Endothelial cell of umbilical vein (primary cell): ENCODE results near the gene ARV1.

Experiments
- EZH2 ChIP-seq: IDR thresholded peaks from 2 replicates; pipeline ENCODE4 v1.6.1; 2012; ENCODE audit warnings: borderline replicate concordance, low read depth, mild to moderate bottlenecking, moderate library complexity, low read length, inconsistent platforms; ENCODE audit not compliant: severe bottlenecking
- MYC ChIP-seq: IDR thresholded peaks from one replicate; pipeline ENCODE4 v1.6.1; 2011; ENCODE audit warnings: mild to moderate bottlenecking, low read depth, low read length
- POLR2A ChIP-seq: IDR thresholded peaks from 2 replicates; pipeline ENCODE4 v1.6.1; 2012; ENCODE audit warnings: low read depth, mild to moderate bottlenecking, control low read depth, low read length
- POLR2AphosphoS5 ChIP-seq: IDR thresholded peaks from 2 replicates; pipeline ENCODE4 v1.6.1; 2012; ENCODE audit warnings: low read depth, mild to moderate bottlenecking, control low read depth, low read length, moderate library complexity; ENCODE audit not compliant: insufficient read depth
- TF ChIP-seq, protein P1 (sequence below), 2 donors: IDR thresholded peaks; 1 replicate in 1 of 2; 2 replicates in 1 of 2; pipeline ENCODE4 v1.5.1; 2011; ENCODE audit warnings: low read length in 2 of 2, mild to moderate bottlenecking in 2 of 2, moderate library complexity in 2 of 2, control low read depth in 1 of 2, inconsistent platforms in 1 of 2, low read depth in 1 of 2; ENCODE audit not compliant: insufficient read depth in 1 of 2; ENCODE audit errors: extremely low read depth in 1 of 2
- TF ChIP-seq, protein P2 (sequence below): IDR thresholded peaks from 2 replicates; pipeline ENCODE4 v1.6.1; 2011; ENCODE audit not compliant: insufficient read depth, insufficient read length

GRCh38 chr1:230976825-230977747, 1.8 kb upstream of the ARV1 start:
- TF ChIP-seq, protein P1, sequence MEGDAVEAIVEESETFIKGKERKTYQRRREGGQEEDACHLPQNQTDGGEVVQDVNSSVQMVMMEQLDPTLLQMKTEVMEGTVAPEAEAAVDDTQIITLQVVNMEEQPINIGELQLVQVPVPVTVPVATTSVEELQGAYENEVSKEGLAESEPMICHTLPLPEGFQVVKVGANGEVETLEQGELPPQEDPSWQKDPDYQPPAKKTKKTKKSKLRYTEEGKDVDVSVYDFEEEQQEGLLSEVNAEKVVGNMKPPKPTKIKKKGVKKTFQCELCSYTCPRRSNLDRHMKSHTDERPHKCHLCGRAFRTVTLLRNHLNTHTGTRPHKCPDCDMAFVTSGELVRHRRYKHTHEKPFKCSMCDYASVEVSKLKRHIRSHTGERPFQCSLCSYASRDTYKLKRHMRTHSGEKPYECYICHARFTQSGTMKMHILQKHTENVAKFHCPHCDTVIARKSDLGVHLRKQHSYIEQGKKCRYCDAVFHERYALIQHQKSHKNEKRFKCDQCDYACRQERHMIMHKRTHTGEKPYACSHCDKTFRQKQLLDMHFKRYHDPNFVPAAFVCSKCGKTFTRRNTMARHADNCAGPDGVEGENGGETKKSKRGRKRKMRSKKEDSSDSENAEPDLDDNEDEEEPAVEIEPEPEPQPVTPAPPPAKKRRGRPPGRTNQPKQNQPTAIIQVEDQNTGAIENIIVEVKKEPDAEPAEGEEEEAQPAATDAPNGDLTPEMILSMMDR (IDR thresholded peaks at IDR 0.05; ENCODE audit: extremely low read depth in 1 of 2, insufficient read depth in 1 of 2, low read depth in 1 of 2, low read length in 2 of 2) = no peak
- TF ChIP-seq POLR2A (peak; percentile 18), POLR2AphosphoS5 (no peak), MYC (no peak), EZH2 (no peak)
- TF ChIP-seq, protein P2, sequence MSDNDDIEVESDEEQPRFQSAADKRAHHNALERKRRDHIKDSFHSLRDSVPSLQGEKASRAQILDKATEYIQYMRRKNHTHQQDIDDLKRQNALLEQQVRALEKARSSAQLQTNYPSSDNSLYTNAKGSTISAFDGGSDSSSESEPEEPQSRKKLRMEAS = no peak
